HL-60 (cell line): ENCODE measurements around the gene ZFP69B.

ENCODE experiments used
- DNase-seq, 2 experiments: peaks; one replicate each; pipeline ENCODE4 v3.0.0-alpha.2; 2010 to 2020; ENCODE audit warnings: low read depth in 1 of 2, low spot score in 1 of 2
- H3K27ac ChIP-seq: fragments of 250-450 bp; sonication (Bioruptor Pico); replicated peaks from 2 replicates; pipeline ENCODE4 v1.5.1; 2020; ENCODE audit warnings: mild to moderate bottlenecking, moderate library complexity
- H3K27me3 ChIP-seq: fragments of 250-450 bp; sonication (Bioruptor Pico); 2 replicates; pipeline ENCODE4 v1.5.1; 2021; ENCODE audit warnings: mild to moderate bottlenecking, moderate library complexity; ENCODE audit not compliant: insufficient read depth, poor library complexity, severe bottlenecking
- H3K4me3 ChIP-seq: replicated peaks from 2 replicates; pipeline ENCODE4 v1.5.1; 2011; ENCODE audit warnings: mild to moderate bottlenecking, control low read depth, low read length; ENCODE audit not compliant: insufficient read depth
- CTCF ChIP-seq: IDR thresholded peaks from one replicate; pipeline ENCODE4 v1.5.1; 2011; ENCODE audit warnings: low read length, control low read depth, inconsistent platforms; ENCODE audit not compliant: insufficient read depth
- GABPA ChIP-seq: IDR thresholded peaks from 2 replicates; pipeline ENCODE4 v1.6.1; 2012; ENCODE audit warnings: low read depth
- POLR2AphosphoS5 ChIP-seq: IDR thresholded peaks from 2 replicates; pipeline ENCODE4 v1.6.1; 2012; ENCODE audit warnings: low read depth
- REST ChIP-seq: IDR thresholded peaks from 2 replicates; pipeline ENCODE4 v1.6.1; 2012; ENCODE audit warnings: low read depth; ENCODE audit not compliant: insufficient replicate concordance
- SPI1 ChIP-seq: IDR thresholded peaks from 2 replicates; pipeline ENCODE4 v1.6.1; 2012; ENCODE audit warnings: low read depth, mild to moderate bottlenecking, borderline replicate concordance

The ZFP69B gene

GRCh38 chr1:40422630-40423263 lies 27.5 kb upstream of the ZFP69B start:
- H3K27me3 ChIP-seq: no peaks in the 10 kb centered on the region
- DNase-seq: no peak
- H3K27ac ChIP-seq: no peak overlapping the region
- no peak overlapping the region for H3K4me3 ChIP-seq
- TF ChIP-seq GABPA: no peak
- TF ChIP-seq CTCF: no peak
- TF ChIP-seq POLR2AphosphoS5: no peak
- TF ChIP-seq SPI1: no peak
- no peak for TF ChIP-seq REST

- Histone ChIP-seq H3K27me3 (no peaks in the 10 kb centered on the region), H3K4me3 (no peak overlapping the region), H3K27ac (no peak overlapping the region)
- TF ChIP-seq CTCF (no peak), REST (no peak), SPI1 (0 out of 2 replicates have a peak, but pooled peaks have one; percentile 22), GABPA (no peak), POLR2AphosphoS5 (no peak)
- DNase-seq: no peak
Measured at GRCh38 chr1:40423264-40423642, 27.0 kb upstream of the ZFP69B start.

DNA sequence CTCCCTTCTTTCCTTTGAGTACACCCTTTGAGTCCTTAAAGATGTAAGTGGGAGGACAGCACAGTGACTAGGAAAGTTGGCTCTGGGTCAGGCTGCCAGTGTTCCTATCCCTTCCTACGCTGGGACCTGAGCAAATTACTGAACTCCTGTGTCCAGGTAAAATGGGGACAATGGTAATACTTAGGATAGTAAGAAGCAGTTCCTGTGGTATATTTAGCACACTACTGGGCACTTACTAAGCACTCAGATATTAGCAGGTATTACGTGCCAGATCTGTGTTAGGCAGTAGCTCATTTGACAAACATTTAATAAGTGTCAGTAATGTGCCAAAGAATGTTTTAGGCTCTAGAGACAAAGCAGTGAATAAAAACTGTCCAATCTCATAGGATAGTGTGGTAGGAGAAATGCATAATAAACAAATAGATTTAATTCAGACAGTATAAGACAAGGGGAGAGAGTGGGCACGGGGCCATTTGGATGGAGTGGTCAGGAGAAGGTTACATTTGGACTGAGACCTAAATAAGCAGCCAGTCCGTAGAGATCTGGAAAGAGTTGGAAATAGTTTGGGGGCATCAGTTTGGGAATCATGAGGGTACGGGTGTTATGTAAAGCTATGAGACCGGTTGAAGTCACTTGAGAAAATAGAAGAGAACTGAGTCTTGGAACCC lies 26.2 kb upstream of the ZFP69B start:
- Histone ChIP-seq H3K27me3 (no peaks in the 10 kb centered on the region), H3K27ac (no peak overlapping the region), H3K4me3 (no peak overlapping the region)
- DNase-seq: no peak
- TF ChIP-seq REST (no peak), CTCF (no peak), SPI1 (no peak), POLR2AphosphoS5 (no peak), GABPA (no peak)
